Measurements from ENCODE around the gene PBX1. TPM values are rescaled to one million over a fixed set of nuclear protein-coding genes. Genes with fewer than 3 reads are reported as not detected.

Gene PBX1
- total and polyA plus RNA-seq, 2 experiments from 2014 or later, result 40.0 to 104 TPM

DNA sequence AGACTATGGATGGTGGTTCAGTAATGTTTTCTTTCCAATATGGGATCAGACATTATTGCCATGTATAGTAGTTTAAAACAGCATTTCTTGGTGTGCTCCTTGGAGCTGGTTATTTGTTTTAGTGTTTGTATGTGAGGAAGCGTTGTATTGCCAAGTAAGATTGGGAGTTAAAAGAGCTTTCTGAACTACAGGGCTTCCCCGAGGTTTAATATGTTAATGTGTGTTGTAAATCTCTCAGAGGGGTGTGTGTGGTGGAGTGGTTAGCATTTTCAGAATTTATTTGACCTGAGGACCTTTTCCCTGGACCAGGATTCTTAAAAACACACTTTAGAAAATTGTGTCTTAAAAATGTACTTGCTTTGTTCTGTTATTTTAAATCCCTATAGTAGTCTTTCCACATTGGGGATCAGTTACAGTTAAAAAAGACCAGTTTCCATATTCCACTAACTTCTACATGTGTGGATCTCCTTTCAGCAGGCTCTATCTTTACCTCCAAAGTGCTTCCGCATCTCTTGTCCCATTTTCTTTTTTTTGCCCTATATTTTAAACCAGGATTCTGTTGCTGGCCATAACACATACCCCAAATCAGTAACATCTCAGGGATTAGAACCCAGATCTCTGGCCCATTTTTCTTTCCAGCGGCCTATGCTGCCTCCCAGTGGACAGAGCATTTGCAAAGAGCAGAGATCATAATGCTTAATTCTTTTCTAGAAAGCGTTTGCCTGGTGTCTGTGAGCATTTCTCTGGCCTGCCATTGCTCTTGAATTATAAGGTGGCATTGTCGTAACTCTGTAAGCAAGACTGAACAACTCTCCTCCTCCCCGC lies 58.6 kb downstream of the PBX1 start:
- TF ChIP-seq, protein P1, sequence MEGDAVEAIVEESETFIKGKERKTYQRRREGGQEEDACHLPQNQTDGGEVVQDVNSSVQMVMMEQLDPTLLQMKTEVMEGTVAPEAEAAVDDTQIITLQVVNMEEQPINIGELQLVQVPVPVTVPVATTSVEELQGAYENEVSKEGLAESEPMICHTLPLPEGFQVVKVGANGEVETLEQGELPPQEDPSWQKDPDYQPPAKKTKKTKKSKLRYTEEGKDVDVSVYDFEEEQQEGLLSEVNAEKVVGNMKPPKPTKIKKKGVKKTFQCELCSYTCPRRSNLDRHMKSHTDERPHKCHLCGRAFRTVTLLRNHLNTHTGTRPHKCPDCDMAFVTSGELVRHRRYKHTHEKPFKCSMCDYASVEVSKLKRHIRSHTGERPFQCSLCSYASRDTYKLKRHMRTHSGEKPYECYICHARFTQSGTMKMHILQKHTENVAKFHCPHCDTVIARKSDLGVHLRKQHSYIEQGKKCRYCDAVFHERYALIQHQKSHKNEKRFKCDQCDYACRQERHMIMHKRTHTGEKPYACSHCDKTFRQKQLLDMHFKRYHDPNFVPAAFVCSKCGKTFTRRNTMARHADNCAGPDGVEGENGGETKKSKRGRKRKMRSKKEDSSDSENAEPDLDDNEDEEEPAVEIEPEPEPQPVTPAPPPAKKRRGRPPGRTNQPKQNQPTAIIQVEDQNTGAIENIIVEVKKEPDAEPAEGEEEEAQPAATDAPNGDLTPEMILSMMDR (conservative IDR thresholded peaks at IDR 0.05; ENCODE audit: low read depth in 2 of 2), result peak; percentile 82 to 93
- no peak for TF ChIP-seq ZNF114 (CRISPR knock-in tag; IDR thresholded peaks at IDR 0.05)
- Histone ChIP-seq H3K4me2 (peak overlapping the region; percentile 39), H3K4me1 (ENCODE audit: insufficient read depth) (peaks cover 44% of the 10 kb centered on the region), H4K20me1 (replicated peaks; ENCODE audit: insufficient read depth) (peaks cover 36% of the 10 kb centered on the region; the same call in 1 of the 2 replicates), H3K79me2 (replicated peaks; ENCODE audit: insufficient read depth) (peaks cover 99% of the 10 kb centered on the region), H3K36me3 (ENCODE audit: insufficient read depth) (no peaks in the 10 kb centered on the region), H3K27ac (ENCODE audit: low read depth) (peak overlapping the region; percentile 73), H3K9me2 (ENCODE audit: insufficient read depth) (no peaks in the 10 kb centered on the region), H3K4me3 (no peak overlapping the region), H2AFZ (no peak overlapping the region), H3K27me3 (ENCODE audit: insufficient read depth) (no peaks in the 10 kb centered on the region), H3F3A (replicated peaks; ENCODE audit: low read depth) (no peaks in the 10 kb centered on the region; the same call in 1 of the 2 replicates)
- no peaks in the 10 kb centered on the region for H3K9me3 Mint-ChIP-seq
- H3K36me3 Mint-ChIP-seq (ENCODE audit: low read depth), result peaks cover 5% of the 10 kb centered on the region; the same call in 1 of the 3 replicates
- DNase-seq (ENCODE audit: low spot score) (peak; percentile 84), ATAC-seq (peak; percentile 61)
- no peak overlapping the region for H3K27ac Mint-ChIP-seq
- no peak overlapping the region for H3K4me3 Mint-ChIP-seq
- peaks cover 51% of the 10 kb centered on the region for H3K4me1 Mint-ChIP-seq
- peaks cover 2% of the 10 kb centered on the region for H3K27me3 Mint-ChIP-seq (ENCODE audit: insufficient read depth, low read depth, poor library complexity)

DNA sequence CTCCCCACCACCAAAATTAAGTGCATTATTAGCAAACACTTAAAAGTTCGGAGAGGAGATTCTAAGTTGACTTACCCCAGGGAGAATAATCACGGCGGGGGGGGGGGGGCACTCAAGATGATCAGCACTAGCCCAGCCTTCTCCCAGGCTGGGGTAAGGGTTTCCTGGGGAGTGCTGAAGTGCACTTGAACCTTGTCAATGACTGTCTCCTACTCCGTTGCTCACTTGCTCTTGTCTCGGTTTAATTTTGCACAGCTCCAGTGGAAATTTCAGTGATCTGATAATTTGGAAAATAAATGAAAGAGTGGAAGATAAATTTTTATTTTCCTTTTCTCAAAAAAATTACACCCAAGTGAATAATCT lies 59.2 kb downstream of the PBX1 start:
- Mint-ChIP-seq H3K36me3 (ENCODE audit: low read depth) (peaks cover 5% of the 10 kb centered on the region; the same call in 1 of the 3 replicates), H3K27me3 (ENCODE audit: insufficient read depth, low read depth, poor library complexity) (peaks cover 4% of the 10 kb centered on the region), H3K4me1 (peaks cover 49% of the 10 kb centered on the region), H3K4me3 (no peak overlapping the region), H3K9me3 (no peaks in the 10 kb centered on the region), H3K27ac (no peak overlapping the region)
- H3K27ac ChIP-seq (ENCODE audit: low read depth), result no peak overlapping the region
- no peaks in the 10 kb centered on the region for H3K9me2 ChIP-seq (ENCODE audit: insufficient read depth)
- no peak overlapping the region for H3K4me3 ChIP-seq
- H3K36me3 ChIP-seq (ENCODE audit: insufficient read depth), result no peaks in the 10 kb centered on the region
- no peak for TF ChIP-seq ZNF331 (CRISPR knock-in tag; IDR thresholded peaks at IDR 0.05; ENCODE audit: low read depth)
- no peak for TF ChIP-seq EZH2phosphoT487 (IDR thresholded peaks at IDR 0.05; ENCODE audit: unreplicated experiment)
- no peak for TF ChIP-seq EZH2 (IDR thresholded peaks at IDR 0.05; ENCODE audit: low read depth, unreplicated experiment)
- ATAC-seq (peak; percentile 13; the same call in 2 of the 3 replicates), DNase-seq (ENCODE audit: low spot score) (no peak)
- no peaks in the 10 kb centered on the region for H3F3A ChIP-seq (replicated peaks; ENCODE audit: low read depth)
- peaks cover 99% of the 10 kb centered on the region for H3K79me2 ChIP-seq (replicated peaks; ENCODE audit: insufficient read depth)
- no peak overlapping the region for H2AFZ ChIP-seq
- no peaks in the 10 kb centered on the region for H3K27me3 ChIP-seq (ENCODE audit: insufficient read depth)
- no peak overlapping the region for H3K4me2 ChIP-seq
- H3K4me1 ChIP-seq (ENCODE audit: insufficient read depth), result peaks cover 41% of the 10 kb centered on the region
- peaks cover 36% of the 10 kb centered on the region; the same call in 1 of the 2 replicates for H4K20me1 ChIP-seq (replicated peaks; ENCODE audit: insufficient read depth)

DNA sequence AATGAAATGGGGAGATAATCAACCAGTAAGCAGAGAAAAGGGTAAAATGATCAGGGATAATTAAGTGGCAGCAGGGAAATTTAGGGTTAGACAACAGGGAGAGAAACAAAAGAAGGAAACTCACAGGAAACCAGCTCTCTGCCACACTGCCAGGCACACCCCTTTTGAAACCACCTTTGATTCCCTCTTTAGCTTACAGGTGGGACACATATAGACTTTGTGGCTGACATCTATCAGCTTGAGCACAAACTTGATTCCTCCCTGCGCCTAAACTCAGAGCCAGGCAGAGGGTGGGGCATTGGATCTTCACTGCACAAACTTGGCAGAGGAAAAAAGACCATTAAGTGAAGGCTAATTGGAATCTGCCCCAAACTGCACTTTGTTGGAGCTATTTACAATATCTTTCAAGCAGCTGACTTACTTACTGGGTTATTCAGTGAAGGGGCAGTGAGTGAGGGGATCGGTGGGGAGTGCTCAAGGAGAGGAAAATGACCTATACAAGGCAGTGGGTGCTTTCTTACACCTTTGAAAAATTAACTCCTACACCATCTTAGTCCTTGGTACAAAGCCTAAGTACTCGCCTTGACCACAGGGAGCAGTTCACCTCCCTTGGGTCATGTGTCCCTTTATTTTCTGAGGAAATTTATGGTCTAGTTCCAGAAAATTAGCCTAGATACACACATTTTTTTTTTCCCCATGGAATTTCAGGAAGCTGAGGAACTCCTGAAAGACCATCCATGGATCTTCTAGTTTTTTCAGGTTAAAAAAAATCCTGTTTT lies 60.2 kb downstream of the PBX1 start:
- Mint-ChIP-seq H3K27me3 (ENCODE audit: insufficient read depth, low read depth, poor library complexity) (peaks cover 5% of the 10 kb centered on the region), H3K36me3 (ENCODE audit: low read depth) (peaks cover 5% of the 10 kb centered on the region; the same call in 1 of the 3 replicates), H3K9me3 (no peaks in the 10 kb centered on the region), H3K4me3 (no peak overlapping the region), H3K27ac (no peak overlapping the region; the same call in 1 of the 2 replicates), H3K4me1 (peaks cover 48% of the 10 kb centered on the region)
- ATAC-seq, result no peak
- H3K27me3 ChIP-seq (ENCODE audit: insufficient read depth), result no peaks in the 10 kb centered on the region
- H3K79me2 ChIP-seq (replicated peaks; ENCODE audit: insufficient read depth), result peaks cover 99% of the 10 kb centered on the region
- H3F3A ChIP-seq (replicated peaks; ENCODE audit: low read depth), result no peaks in the 10 kb centered on the region
- DNase-seq (ENCODE audit: low spot score), result no peak
- no peak overlapping the region for H3K27ac ChIP-seq (ENCODE audit: low read depth)
- H3K4me1 ChIP-seq (ENCODE audit: insufficient read depth), result peaks cover 41% of the 10 kb centered on the region
- H3K9me2 ChIP-seq (ENCODE audit: insufficient read depth), result no peaks in the 10 kb centered on the region
- H3K4me3 ChIP-seq, result no peak overlapping the region
- peaks cover 28% of the 10 kb centered on the region; the same call in 1 of the 2 replicates for H4K20me1 ChIP-seq (replicated peaks; ENCODE audit: insufficient read depth)
- H2AFZ ChIP-seq, result no peak overlapping the region
- no peaks in the 10 kb centered on the region for H3K36me3 ChIP-seq (ENCODE audit: insufficient read depth)
- no peak overlapping the region for H3K4me2 ChIP-seq
- TF ChIP-seq JUNB (IDR thresholded peaks at IDR 0.05; ENCODE audit: unreplicated experiment) (no peak), EZH2 (IDR thresholded peaks at IDR 0.05; ENCODE audit: low read depth, unreplicated experiment) (no peak)

Data from GM23338 (cell line).